DND-41 (cell line): Measurements from ENCODE around the gene TAB2.

Experiments
- ATAC-seq: fragments of 200-7000 bp; cut with Tn5 transposase; 3 replicates; pipeline ENCODE4 v1.9.1; 2021; ENCODE audit warnings: low read depth; ENCODE audit not compliant: insufficient read depth
- DNase-seq: peaks from one replicate; pipeline ENCODE4 v3.0.0-alpha.2; 2020
- H2AFZ ChIP-seq: 2 replicates; pipeline ENCODE4 v1.6.0; 2012; ENCODE audit warnings: low read depth, low read length
- H3K27ac ChIP-seq: 2 replicates; pipeline ENCODE4 v1.5.1; 2012; ENCODE audit warnings: low read length, inconsistent platforms
- H3K27me3 ChIP-seq: fragments of 200-600 bp; sonication (generic); 2 replicates; pipeline ENCODE4 v1.6.0; 2012; ENCODE audit warnings: low read length, mild to moderate bottlenecking, inconsistent platforms; ENCODE audit not compliant: insufficient read depth, poor library complexity
- H3K36me3 ChIP-seq: 2 replicates; pipeline ENCODE4 v1.5.1; 2012; ENCODE audit warnings: low read length, inconsistent platforms; ENCODE audit not compliant: insufficient read depth
- H3K4me1 ChIP-seq: 2 replicates; pipeline ENCODE4 v1.5.1; 2012; ENCODE audit warnings: mild to moderate bottlenecking, low read length; ENCODE audit not compliant: insufficient read depth
- H3K4me2 ChIP-seq: 2 replicates; pipeline ENCODE4 v1.6.0; 2012; ENCODE audit warnings: mild to moderate bottlenecking, moderate library complexity, low read length, inconsistent platforms; ENCODE audit not compliant: insufficient read depth
- H3K4me3 ChIP-seq, 2 experiments: fragments of 200-600 bp in 1 of 2; shearing (Covaris generic) in 1 of 2; 2 replicates each; pipeline ENCODE4 v1.5.1; 2012 to 2016; ENCODE audit warnings: inconsistent platforms in 2 of 2, low read length in 2 of 2, mild to moderate bottlenecking in 2 of 2, low read depth in 1 of 2, moderate library complexity in 1 of 2
- H3K79me2 ChIP-seq: 2 replicates; pipeline ENCODE4 v1.6.0; 2012; ENCODE audit warnings: low read length, inconsistent platforms; ENCODE audit not compliant: insufficient read depth
- H3K9ac ChIP-seq: 2 replicates; pipeline ENCODE4 v1.6.0; 2012; ENCODE audit warnings: low read depth, mild to moderate bottlenecking, inconsistent platforms, low read length, moderate library complexity
- H3K9me3 ChIP-seq: 2 replicates; pipeline ENCODE4 v1.5.1; 2012; ENCODE audit warnings: low read length, moderate library complexity, mild to moderate bottlenecking, inconsistent platforms; ENCODE audit not compliant: insufficient read depth, severe bottlenecking
- H4K20me1 ChIP-seq: 2 replicates; pipeline ENCODE4 v1.6.0; 2012; ENCODE audit warnings: low read length; ENCODE audit not compliant: insufficient read depth
- EZH2 ChIP-seq: IDR thresholded peaks from 3 replicates; pipeline ENCODE4 v1.6.1; 2012; ENCODE audit warnings: borderline replicate concordance, low read depth, mild to moderate bottlenecking, moderate library complexity, low read length, inconsistent platforms; ENCODE audit not compliant: severe bottlenecking
- TF ChIP-seq, protein P1 (sequence below): IDR thresholded peaks from 2 replicates; pipeline ENCODE4 v1.5.1; 2012; ENCODE audit warnings: borderline replicate concordance, low read length, moderate library complexity, mild to moderate bottlenecking; ENCODE audit not compliant: poor library complexity, severe bottlenecking; ENCODE audit errors: extremely low read depth

Gene TAB2

DNA sequence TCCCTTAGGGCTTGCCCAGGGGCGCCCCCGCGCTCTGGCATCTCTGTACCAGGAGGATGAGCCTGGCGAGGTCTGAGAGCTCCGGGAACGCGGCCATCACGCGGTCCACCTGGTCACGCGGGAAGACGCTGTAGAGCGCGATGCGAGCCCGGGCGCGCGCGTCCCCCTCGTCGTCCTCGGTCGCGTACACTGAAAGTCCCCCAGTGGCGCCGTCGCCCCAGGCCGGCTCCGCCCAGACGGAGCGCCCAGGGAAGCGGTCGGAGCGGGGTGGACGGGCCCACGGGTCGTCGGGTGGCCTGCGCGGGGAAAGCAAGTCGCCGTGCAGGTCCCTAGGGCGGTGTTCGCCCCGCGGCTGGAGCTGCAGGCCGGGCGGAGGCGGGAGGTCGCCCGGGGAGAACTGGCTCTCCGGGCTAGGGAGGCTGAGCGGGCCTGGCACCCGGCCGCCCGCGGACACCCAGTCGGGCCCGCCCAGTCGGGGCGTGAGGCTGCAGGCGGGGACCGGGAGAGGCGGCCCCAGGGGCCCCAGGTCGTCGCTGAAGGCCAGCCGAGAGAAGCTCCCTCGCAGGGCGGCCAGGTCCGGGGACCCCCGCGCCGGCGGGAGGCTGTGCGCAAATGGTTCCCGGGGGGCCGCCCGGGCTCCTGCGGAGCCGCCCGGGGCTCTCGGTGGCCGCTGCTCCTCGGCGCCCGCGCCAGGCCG lies 133.3 kb downstream of the TAB2 start:
- Histone ChIP-seq H4K20me1 (no peaks in the 10 kb centered on the region), H3K36me3 (no peaks in the 10 kb centered on the region), H3K9me3 (no peaks in the 10 kb centered on the region), H3K4me3 (no peak overlapping the region), H3K27me3 (no peaks in the 10 kb centered on the region), H3K9ac (no peak overlapping the region), H3K79me2 (no peaks in the 10 kb centered on the region), H3K27ac (no peak overlapping the region), H3K4me2 (no peak overlapping the region), H3K4me1 (no peaks in the 10 kb centered on the region), H2AFZ (no peak overlapping the region)
- ATAC-seq (no peak), DNase-seq (no peak)
- no peak for TF ChIP-seq EZH2
- TF ChIP-seq, protein P1, sequence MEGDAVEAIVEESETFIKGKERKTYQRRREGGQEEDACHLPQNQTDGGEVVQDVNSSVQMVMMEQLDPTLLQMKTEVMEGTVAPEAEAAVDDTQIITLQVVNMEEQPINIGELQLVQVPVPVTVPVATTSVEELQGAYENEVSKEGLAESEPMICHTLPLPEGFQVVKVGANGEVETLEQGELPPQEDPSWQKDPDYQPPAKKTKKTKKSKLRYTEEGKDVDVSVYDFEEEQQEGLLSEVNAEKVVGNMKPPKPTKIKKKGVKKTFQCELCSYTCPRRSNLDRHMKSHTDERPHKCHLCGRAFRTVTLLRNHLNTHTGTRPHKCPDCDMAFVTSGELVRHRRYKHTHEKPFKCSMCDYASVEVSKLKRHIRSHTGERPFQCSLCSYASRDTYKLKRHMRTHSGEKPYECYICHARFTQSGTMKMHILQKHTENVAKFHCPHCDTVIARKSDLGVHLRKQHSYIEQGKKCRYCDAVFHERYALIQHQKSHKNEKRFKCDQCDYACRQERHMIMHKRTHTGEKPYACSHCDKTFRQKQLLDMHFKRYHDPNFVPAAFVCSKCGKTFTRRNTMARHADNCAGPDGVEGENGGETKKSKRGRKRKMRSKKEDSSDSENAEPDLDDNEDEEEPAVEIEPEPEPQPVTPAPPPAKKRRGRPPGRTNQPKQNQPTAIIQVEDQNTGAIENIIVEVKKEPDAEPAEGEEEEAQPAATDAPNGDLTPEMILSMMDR = no peak

DNA sequence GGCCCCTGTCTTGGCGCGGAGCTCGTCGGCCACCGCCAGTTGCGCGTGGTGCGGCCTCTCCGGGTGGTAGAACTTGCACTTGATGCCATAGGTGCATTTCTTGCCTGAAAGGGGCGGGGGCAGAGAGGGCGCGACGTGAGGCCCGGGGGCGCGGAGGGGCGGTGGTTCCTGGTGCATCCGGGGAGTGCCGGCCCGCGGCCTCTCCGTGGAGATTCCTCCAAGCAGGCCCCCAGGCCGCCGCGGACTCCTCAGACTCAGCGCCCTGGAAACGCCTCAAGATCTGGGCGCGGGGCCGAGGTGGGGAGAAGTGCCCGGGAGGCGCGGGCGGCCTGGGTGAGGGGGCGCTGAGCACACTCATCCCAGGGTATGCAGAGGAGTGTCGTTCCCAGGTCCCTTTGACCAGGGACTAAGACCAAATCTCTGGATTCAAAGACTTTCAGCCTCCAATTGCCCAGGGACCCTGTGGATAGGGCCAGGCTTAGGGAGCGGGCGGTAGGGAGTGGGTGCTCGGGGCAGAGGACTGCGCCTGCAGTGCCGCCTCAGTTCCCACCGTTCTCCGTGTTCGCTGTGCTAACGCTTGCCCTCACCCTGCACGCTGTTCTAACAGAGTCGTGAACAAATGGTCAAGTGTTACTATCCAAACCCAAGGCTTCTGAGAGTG lies 134.0 kb downstream of the TAB2 start:
- Histone ChIP-seq H3K27me3 (no peaks in the 10 kb centered on the region), H3K4me3 (no peak overlapping the region), H3K79me2 (no peaks in the 10 kb centered on the region), H3K9me3 (no peaks in the 10 kb centered on the region), H2AFZ (no peak overlapping the region), H3K4me1 (no peaks in the 10 kb centered on the region), H4K20me1 (no peaks in the 10 kb centered on the region), H3K4me2 (no peak overlapping the region), H3K9ac (no peak overlapping the region), H3K36me3 (no peaks in the 10 kb centered on the region), H3K27ac (no peak overlapping the region)
- ATAC-seq (no peak), DNase-seq (no peak)
- TF ChIP-seq, protein P1 = no peak
- no peak for TF ChIP-seq EZH2

DNA sequence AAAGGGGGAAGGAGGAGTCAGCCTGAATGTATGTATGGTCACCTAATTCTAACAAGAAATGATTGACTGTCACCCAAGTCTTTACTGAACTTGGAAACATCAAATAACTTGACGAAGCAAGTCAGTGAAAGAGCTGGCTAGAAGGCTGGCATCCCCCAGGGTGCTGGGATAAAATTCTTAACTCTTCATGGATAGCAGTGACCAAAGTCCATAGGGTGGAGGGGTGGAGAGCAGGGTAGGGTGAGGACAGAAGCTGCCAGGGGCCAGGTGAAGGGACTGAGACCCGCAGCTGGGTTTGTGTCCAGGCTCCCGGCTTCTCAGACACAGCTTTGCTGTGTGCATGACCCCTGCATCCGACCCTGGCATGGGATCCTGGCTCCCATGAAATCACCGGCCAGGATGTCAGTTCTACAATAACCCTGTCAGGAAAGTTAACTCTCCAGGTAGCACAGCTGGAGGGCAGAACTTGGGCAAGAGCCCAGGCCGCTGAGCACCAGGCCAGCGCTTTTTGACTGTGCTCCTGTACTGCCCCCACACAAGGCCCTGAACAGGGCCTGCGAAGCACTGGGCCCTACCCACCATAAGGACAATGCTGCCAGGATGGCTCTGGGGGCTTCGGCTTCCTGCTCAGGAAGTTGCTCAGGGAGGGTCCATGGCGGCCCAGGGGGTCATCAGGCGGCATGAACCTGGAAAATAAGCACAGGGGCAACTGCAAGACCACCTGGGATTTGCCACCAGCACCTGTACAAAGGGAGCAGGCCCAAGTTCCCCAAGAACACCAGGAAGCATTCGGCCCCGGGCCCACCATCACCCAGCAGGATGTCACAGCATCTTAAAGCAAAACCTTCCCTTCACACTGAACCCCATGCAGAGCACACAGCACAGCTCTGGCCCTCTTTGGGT lies 134.8 kb downstream of the TAB2 start:
- Histone ChIP-seq H3K27me3 (no peaks in the 10 kb centered on the region), H4K20me1 (no peaks in the 10 kb centered on the region), H3K36me3 (no peaks in the 10 kb centered on the region), H3K4me3 (no peak overlapping the region), H3K4me2 (no peak overlapping the region), H2AFZ (no peak overlapping the region), H3K79me2 (no peaks in the 10 kb centered on the region), H3K4me1 (no peaks in the 10 kb centered on the region), H3K9me3 (no peaks in the 10 kb centered on the region), H3K9ac (no peak overlapping the region), H3K27ac (no peak overlapping the region)
- no peak for DNase-seq
- no peak for TF ChIP-seq EZH2
- TF ChIP-seq, protein P1 = no peak
- no peak for ATAC-seq
